ENCODE data around the gene CHGA. TPM values are rescaled to one million over a fixed set of nuclear protein-coding genes. Genes with fewer than 3 reads are reported as not detected.
A peak's percentile ranks its signal among the peaks of the same experiment; 100 is the strongest.

Gene CHGA
- total RNA-seq, 1 donor from 2014 or later: not detected

DNA sequence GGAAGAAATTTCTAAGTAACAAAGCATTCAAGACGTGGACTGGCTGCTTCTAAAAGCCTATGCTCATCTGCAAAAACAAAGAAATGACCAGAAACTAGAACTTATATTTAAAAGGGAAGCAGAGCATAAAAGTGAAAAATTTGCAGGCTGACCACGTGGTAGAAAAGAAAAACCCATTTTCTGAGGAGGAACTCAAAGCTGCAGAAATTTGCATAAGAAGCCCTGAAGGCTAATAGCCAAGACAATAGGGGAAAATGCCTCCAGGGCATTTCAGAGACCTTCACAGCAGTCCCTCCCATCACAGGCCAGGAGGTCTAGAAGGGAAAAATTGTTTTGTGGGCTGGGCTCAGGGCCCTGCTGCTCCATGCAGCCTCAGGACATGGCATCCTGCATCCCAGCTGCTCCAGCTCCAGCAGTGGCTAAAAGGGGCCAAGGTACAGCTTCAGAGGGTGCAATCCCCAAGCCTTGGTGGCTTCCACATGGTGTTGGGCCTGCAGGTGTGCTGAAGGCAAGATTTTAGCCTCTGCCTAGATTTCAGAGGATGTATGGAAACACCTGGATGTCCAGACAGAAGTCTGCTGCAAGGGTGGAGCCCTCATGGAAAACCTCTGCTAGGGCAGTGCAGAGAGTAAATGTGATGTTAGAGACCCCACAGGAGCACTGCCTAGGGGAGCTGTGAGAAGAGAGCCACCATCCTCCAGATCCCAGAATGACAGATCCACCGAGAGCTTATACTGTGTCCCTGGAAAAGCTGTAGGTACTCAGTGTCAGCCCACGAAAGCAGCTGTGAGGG is 55.5 kb downstream of the CHGA start:
- ATAC-seq: no peak
- no peak for TF ChIP-seq CTCF (IDR thresholded peaks at IDR 0.05)
- intact Hi-C loops (cut with DNase I): no loop called here
- DNase-seq: no peak
- Histone ChIP-seq H3K36me3 (peaks cover 10% of the 10 kb centered on the region), H3K4me3 (no peak overlapping the region), H3K27me3 (no peaks in the 10 kb centered on the region), H3K4me1 (peaks cover 6% of the 10 kb centered on the region), H3K9me3 (peaks cover 15% of the 10 kb centered on the region), H3K27ac (no peak overlapping the region)

DNA sequence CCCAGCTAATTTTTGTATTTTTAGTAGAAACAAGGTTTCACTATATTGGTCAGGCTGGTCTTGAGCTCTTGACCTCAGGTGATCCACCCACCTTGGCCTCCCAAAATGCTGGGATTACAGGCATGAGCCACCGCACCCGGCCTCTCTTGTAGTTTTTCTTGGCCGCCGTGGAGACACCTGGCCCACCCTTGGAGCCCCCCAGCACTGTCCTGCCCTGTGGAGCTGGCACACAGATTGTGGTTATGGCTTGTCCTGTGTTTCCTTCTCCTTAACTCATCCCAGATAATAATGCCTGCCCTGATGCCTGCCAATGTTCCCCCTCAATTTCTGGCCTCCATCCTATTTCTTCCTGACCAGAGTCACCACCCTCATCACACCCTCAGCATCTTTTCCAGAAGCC is 57.9 kb downstream of the CHGA start:
- intact Hi-C loops (cut with DNase I): no loop called here
- H3K27me3 ChIP-seq: no peaks in the 10 kb centered on the region
- DNase-seq (no peak), ATAC-seq (no peak)
- no peak overlapping the region for H3K4me3 ChIP-seq
- H3K36me3 ChIP-seq: peaks cover 10% of the 10 kb centered on the region
- peaks cover 14% of the 10 kb centered on the region for H3K4me1 ChIP-seq
- H3K9me3 ChIP-seq: peaks cover 15% of the 10 kb centered on the region
- no peak overlapping the region for H3K27ac ChIP-seq
- no peak for TF ChIP-seq CTCF (IDR thresholded peaks at IDR 0.05)

DNA sequence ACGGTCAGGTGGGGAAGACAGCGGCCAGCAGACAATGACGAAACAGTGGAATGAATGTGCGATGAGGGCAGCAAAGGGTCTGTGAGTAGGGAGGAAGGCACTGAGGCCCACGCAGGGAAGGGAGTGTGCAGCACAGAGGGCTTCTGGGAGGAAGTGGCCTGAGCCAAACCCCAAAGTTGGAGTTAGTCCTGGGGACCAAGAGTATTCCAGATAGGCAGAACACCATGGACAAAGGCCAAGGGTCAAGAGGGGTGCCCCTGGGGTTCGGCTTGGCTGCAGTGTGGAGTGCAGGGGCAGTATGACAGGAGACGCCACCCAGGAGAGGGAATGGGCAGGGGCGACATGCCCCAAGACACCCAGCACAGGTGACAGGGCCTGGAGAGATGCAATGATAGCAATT is 58.8 kb downstream of the CHGA start:
- DNase-seq: no peak
- H3K27me3 ChIP-seq: no peaks in the 10 kb centered on the region
- intact Hi-C loops (cut with DNase I): no loop called here
- H3K36me3 ChIP-seq: peaks cover 5% of the 10 kb centered on the region
- peaks cover 20% of the 10 kb centered on the region for H3K4me1 ChIP-seq
- no peak overlapping the region for H3K27ac ChIP-seq
- no peak for TF ChIP-seq CTCF (IDR thresholded peaks at IDR 0.05)
- peaks cover 8% of the 10 kb centered on the region for H3K9me3 ChIP-seq
- no peak overlapping the region for H3K4me3 ChIP-seq
- ATAC-seq: no peak

GRCh38 chr14:92982956-92983355 is 60.0 kb downstream of the CHGA start:
- Histone ChIP-seq H3K4me1 (peaks cover 27% of the 10 kb centered on the region), H3K27ac (no peak overlapping the region), H3K9me3 (peaks cover 8% of the 10 kb centered on the region), H3K36me3 (no peaks in the 10 kb centered on the region), H3K27me3 (no peaks in the 10 kb centered on the region), H3K4me3 (no peak overlapping the region)
- no peak for TF ChIP-seq CTCF (IDR thresholded peaks at IDR 0.05)
- ATAC-seq (no peak), DNase-seq (no peak)
- intact Hi-C loops (cut with DNase I): no loop called here

DNA sequence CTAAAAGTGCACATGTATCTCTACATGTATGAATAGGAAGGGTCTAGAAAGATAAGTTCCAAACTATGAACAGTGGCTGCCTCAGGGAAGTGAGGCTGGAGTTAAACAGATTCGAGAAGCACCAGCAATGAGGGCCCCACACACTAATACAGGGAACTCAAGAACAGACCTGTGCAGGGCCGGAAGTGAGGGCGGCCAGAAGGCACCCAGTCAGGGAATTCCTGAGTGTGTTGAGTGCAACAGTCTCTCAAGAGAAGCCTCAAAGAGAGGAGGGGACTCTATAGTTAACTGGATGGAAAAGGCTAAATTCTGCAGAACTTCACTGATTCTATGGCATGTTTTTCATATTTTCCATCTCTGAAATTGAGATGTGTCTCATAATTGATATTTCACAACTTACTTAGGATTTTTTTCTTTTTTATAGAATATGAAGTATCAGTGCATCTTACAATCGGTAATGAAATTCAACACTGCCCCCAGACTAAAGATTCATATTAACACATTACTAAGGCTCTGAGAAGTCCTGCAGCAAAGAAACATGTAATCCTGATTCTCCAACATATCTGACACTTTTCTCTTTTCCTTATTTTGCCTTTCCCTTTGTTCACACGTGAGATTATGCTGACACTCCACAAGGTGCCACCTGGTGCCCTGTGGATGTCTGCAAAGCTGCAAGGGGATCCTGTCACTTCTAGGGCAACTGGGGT is 61.3 kb downstream of the CHGA start:
- no peak for TF ChIP-seq CTCF (IDR thresholded peaks at IDR 0.05)
- intact Hi-C loops (cut with DNase I): no loop called here
- Histone ChIP-seq H3K4me3 (no peak overlapping the region), H3K4me1 (peaks cover 27% of the 10 kb centered on the region), H3K27ac (no peak overlapping the region), H3K36me3 (no peaks in the 10 kb centered on the region), H3K9me3 (no peaks in the 10 kb centered on the region), H3K27me3 (no peaks in the 10 kb centered on the region)
- DNase-seq: no peak
- peak; percentile 57 for ATAC-seq

Other genes with a start within 250 kb of the CHGA start
- gene LGMN, start 174.5 kb upstream of the CHGA start, total RNA-seq: 140 TPM
- gene GOLGA5, start 128.8 kb upstream of the CHGA start, total RNA-seq: 31.4 TPM
- gene ITPK1, start 192.8 kb downstream of the CHGA start, total RNA-seq: 96.9 TPM